NT2/D1 (cell line): Measurements from ENCODE around the gene AQP1.

Experiments used
- SUZ12 ChIP-seq: IDR thresholded peaks from 2 replicates; pipeline ENCODE4 v1.6.1; 2011; ENCODE audit not compliant: insufficient read length, insufficient read depth; ENCODE audit errors: extremely low read depth
- YY1 ChIP-seq: IDR thresholded peaks from 2 replicates; pipeline ENCODE4 v1.6.1; 2011; ENCODE audit not compliant: insufficient read length, insufficient read depth

GRCh38 chr7:30880941-30881340, 30.7 kb upstream of the AQP1 start:
- TF ChIP-seq YY1: no peak
- TF ChIP-seq SUZ12: no peak
